ENCODE measurements around the gene GBF1. TPM values are rescaled to one million over a fixed set of nuclear protein-coding genes. Genes with fewer than 3 reads are reported as not detected.
"Not testable (repeated sequence)": the region's sequence is repeated elsewhere in the genome, so short reads cannot be mapped to it uniquely, and the experiment has no call there.

Gene GBF1
- polyA plus RNA-seq, 1 donor: 46.4 TPM

DNA sequence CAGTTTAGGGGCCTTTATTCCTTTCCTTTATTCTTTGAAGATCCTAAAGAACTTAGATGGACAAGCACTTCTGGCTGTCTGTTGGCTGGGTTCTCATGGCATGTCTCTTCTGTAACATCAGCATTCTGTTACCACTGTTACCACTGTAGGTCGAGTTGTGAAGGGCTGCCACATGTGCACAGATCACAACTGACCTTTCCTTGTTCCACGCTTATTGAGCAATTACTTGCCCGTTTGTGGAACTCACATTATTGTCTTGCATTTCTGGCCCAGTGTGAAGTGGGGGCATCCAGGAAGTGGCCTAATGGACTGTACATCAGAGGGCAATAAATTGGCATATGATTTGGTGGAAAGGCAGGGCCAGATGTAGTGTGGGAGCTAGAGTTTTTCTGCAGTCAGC lies 23.7 kb downstream of the GBF1 start:
- no peak for DNase-seq (ENCODE audit: low read depth)

DNA sequence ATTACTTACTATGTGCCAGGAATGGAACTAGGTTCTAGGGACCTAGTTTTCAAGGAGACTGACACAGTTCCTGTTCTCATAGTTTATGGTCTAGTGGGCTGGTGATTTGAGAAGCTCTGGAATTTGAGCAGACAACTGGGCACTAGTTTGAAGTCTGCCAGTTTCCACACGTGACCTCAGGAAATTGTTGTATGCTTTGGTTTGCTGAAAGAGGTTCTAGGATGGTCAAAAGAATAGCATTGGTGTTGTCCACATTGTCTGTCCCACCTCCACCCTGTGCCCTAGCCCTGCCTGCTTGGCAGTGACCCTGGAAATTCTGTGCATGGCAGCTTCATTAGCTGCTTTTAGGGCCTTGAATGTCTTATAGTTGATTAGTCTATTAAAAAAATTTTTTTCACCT lies 28.7 kb downstream of the GBF1 start:
- no peak for DNase-seq (ENCODE audit: low read depth)

- DNase-seq (ENCODE audit: low read depth): no peak
Measured at GRCh38 chr10:102275343-102275742, 30.0 kb downstream of the GBF1 start.

DNA sequence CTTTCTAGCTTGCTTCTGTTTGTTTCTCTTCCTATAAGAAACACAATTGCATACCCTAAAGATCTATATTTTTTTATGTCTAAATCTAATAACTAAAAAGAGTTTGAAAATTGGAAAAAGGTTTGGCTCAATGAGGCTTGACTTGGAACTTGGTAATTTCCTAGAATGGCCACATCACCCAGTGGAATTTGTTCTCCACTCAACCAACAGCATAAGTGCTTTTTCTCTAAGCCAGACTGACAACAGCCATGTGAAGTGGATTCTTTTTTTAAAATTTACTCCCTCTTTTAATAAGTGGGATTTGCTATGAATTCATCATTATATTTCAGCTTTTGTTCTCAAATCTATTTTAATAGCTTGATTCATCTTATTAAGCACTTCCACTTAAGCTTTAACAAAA lies 33.8 kb downstream of the GBF1 start:
- DNase-seq (ENCODE audit: low read depth): no peak

DNA sequence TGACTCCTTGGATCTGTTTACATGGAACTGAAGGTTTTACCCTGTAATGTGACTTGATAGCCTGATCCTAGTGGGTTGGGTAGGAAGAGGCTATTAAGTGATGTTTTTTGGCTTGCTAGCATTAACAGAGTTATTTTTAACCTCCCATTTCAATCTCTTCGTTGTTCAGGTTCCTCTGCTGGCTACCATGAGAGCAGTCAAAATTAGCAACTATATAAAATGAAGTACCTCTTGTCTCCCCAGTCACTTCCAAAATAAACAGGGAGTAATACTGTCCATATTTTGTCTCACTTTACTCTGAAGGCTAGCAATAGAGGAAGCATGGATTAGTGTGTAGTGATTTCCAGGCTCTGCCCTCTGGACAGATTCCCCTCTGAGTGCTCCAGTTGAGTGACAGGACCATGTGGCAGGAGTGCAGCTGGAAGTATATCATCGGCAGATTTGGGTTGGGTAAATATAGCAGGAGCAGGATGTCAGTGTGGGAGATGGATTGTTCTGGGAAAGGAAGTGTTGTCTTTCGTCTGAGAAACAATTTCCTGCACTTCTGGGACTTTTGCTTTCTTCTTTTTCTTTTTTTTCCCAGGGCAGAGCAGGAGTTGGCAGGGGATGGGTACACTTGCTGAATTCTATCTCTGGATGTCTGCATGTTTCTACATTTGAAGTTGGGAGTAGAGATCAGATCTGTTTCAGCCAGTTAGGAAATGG lies 35.2 kb downstream of the GBF1 start:
- no peak for DNase-seq (ENCODE audit: low read depth)

DNA sequence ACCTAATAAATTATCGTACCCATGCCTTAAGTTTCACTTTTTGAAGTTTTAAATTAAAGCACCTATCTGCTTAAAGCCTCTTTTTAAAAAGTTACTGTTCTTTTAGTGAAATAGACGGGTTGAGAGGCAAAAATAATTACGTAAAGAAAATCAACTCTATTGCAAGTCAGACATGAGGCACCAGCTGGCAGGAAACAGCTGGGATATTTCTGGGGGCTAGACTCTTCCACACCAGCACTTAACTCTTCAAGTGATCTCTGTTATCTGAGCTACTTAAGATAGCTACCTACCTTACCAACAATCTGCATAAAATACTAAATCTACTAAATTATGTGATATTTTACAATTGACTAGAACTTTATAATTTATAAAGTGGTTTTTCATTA lies 35.8 kb downstream of the GBF1 start:
- DNase-seq (ENCODE audit: low read depth): no peak

DNA sequence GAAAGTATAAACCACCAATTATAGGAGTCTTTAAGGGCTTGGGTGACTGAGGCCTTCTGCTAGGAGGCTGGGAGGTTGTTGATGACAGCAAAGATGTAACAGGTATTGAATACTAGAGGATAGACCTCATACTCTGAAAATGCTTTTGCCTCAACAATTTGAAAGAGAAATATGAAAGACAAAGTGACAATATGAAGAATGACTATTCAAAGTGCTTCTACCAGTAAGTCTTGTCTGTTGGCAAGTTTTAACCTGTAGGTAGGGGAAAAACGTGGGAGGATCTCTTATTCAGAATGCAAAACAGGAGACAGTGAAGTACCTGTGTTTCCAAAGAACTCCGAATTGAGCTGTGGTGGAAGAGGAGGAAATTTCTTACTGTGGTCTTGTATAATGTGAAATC lies 38.2 kb downstream of the GBF1 start:
- no peak for DNase-seq (ENCODE audit: low read depth)

DNA sequence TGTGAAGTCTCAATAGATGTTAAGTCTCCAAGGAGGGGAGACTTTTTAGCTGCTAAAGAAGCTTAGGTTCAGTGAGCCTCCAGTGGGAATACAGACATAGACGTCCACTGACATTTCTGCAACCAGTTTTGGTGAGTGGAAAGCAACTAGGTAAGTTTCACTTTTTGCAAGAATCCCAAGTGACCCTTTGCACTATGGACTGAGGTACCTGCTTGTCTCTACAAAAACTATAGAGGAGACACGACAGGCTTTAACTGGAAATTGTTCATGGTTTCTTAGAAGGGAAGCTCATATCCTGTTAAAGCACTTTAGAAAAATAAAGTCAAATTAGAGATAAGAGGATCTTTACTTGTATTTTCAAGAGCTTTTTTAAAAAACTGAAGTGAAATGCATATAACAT lies 38.6 kb downstream of the GBF1 start:
- DNase-seq (ENCODE audit: low read depth): no peak

DNA sequence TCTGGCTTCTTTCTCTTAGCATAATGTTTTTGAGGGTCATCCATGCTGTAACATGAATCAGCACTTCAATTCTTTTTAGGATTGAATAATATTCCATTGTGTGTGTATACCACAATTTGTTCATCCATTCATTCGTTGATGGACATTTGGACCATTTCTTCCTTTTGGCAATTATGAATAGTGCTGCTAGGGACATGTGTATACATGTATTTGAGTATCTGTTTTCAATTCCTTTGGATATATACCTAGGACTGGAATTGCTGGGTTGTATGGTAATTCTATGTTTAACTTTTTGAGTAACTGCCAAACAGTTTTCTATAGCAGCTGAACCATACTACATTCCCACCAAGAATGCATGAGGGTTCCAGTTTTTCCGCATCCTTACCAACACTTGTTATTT lies 39.2 kb downstream of the GBF1 start:
- DNase-seq (ENCODE audit: low read depth): no peak

DNA sequence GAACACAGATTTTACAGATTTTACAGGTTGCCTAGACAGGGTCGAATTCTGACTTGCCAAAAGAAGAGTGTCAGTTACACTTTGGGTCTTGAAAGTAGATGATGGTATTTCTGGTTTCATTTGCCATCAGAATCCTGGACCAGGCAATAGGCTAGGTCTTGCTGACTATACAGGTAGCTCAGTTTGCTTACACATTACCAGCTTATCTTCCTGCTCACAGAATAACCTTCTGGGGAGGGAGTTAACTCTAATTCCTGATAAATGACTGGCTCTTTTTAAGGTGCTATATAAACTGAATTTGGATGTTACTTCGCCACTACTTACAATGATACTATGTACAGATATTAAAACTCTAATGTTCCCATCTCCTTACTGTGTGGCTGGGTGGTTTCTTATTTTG lies 39.8 kb downstream of the GBF1 start:
- DNase-seq (ENCODE audit: low read depth): no peak

- no peak for DNase-seq (ENCODE audit: low read depth)
Measured at GRCh38 chr10:102286216-102286615, 40.9 kb downstream of the GBF1 start.

DNA sequence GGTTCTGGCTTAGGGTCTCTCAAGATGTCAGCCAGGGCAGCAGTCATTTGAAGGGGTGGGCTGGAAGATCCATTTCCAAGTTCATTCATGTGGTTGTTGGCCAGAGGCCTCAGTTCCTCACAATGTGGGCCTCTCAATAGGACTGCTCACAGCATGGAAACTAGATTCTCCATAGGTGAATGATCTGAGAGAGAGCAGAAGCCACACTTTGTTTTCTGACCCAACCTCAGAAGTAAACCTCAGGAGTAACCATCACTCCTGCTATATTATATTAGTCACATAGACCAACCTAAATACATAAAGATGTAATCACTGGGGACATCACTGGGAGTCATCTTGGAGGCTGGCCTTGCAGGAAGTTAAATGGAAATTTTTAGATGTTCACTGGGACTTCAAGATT lies 42.2 kb downstream of the GBF1 start:
- DNase-seq (ENCODE audit: low read depth): no peak

DNA sequence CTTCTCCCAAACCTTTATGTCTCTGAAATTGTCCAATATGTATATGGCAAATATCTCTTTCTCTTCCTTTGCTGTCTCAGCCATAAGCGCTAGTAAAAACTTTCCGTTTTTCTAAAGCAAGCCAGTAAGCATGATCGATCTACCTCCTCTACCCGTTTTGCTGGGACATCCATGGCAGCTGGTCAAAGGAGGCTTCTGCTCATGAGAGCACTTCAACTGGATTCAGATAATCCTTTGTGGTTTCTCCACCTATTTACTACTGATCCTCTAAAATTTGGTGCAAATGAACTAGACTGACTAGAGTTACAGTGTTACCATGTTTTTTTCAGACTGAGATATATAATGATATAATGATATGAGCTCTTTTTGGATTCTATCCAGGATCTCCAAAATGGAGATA lies 42.7 kb downstream of the GBF1 start:
- no peak for DNase-seq (ENCODE audit: low read depth)

DNA sequence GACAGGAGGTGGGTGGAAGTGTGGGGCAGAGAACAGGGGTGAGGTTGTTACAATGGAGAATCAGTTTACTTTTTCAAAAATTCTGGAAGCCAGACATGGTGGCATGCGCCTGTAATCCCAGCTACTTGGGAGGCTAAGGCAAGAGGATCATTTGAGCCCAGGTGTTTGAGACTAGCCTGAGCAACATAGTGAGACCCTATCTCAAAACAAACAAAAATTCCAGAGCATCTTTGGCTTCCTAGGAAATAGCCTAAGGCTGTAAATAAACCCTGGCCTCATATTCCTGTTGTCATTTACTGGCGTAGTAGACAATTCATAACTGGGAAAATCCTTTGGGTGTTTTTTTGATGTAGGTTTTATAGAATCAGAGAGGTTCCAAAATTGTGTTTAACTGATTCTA lies 44.0 kb downstream of the GBF1 start:
- DNase-seq (ENCODE audit: low read depth): no peak

- no peak for DNase-seq (ENCODE audit: low read depth)
Measured at GRCh38 chr10:102289840-102290239, 44.5 kb downstream of the GBF1 start.

DNA sequence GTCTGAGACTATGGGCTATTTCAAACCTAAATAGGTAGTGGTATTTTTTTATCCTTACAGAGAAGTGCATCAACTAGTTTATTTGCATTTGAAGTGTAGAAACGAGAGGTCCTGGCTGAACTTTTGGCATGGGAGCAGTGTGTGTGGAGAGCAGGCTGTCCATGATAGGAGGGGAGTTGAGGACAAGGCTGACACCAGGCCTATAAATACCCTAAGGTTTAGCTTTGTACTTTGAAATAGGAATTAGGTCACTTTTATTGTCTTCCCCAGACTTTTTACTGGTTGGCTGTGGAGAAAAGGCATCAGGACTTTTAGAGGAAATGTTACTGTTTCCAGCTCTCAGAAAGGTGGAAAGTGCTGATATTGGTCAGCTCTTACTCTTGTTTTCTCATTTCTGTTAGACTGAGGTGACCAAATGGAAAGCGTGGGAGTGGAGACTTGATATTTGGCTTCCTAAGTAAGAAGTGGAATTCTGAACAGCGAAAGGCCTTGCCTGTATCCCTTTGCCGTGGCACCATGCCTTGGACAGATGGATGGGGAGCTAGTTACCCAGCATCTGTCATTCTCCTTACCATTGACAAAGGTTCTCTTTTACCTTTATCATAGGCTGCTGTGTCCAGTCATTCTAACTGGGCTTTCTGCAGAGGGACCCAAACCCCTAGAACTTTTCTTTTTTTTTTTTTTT lies 46.0 kb downstream of the GBF1 start:
- no peak for DNase-seq (ENCODE audit: low read depth)

DNA sequence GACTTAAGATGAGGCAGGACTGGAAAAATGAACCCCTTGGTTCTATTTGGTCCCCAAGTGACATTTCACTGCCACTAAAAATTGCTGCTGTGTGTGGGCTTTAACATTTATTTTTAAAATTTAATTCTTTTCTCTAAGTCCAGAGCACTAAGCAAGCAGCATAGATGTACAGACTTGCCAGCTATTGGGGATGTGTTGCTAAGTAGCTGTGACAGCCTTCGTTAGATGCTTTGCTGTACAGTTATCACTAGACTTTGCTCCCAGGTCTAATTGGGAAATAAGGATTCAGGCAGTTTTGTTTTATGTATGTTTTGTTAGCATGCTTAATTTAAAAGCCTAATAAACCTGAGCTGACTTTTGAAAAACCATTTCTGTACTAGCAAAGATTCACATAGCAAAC lies 51.8 kb downstream of the GBF1 start:
- no peak for DNase-seq (ENCODE audit: low read depth)

GRCh38 chr10:102298899-102299298 lies 53.6 kb downstream of the GBF1 start:
- no peak for DNase-seq (ENCODE audit: low read depth)

DNA sequence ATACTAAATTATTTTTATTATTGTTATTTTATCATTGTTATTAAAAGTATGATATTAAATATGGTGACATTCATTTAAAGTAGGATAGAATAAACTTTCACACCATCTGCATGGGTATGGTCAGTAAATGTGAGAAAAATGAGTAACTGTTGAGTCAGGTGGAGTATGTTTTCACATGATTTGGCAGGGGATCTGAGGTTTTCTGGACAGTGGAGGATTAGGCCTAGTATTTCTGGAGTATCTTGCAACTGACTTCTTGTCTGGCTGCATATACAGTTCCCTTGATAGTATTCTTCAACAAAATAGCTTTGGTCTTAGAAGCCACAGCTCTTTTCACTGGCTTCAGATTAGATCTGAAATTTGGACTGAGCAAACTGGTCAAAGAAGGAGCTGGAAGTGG lies 54.5 kb downstream of the GBF1 start:
- no peak for DNase-seq (ENCODE audit: low read depth)

DNA sequence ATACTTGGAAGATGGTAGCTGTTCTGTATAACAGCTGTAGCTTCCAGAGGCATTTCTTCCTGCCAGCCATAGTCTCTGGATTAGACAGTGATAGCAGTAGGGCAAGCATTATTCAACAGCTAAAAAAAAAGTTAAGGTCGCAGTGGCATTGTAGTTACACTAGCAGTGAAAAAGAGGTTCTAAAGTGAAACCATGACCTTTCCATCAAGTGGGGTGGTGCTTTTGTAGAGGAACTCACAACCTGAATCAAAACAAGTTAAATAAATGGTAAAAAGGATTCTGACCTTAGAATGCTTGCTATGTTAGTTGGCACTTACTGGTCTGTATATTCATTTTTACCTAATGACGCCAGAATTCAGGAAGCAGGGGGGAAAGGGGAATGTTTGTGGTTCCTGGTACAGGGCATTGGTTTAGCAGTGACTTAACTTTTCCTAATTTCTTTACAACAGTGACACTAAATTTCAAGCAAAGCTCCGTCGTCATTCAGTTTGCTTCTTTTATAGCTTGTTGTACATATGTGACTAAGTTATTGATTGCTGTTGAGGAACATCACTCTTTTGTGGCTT lies 55.0 kb downstream of the GBF1 start:
- DNase-seq (ENCODE audit: low read depth): no peak

DNA sequence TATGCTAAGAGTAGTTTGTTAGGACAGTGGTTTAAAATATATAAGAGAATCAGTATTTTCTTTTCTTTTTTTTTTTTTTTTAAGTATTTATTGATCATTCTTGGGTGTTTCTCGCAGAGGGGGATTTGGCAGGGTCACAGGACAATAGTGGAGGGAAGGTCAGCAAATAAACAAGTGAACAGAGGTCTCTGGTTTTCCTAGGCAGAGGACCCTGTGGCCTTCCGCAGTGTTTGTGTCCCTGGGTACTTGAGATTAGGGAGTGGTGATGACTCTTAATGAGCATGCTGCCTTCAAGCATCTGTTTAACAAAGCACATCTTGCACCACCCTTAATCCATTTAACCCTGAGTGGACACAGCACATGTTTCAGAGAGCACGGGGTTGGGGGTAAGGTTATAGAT lies 55.6 kb downstream of the GBF1 start:
- DNase-seq (ENCODE audit: low read depth): not testable (repeated sequence)

DNA sequence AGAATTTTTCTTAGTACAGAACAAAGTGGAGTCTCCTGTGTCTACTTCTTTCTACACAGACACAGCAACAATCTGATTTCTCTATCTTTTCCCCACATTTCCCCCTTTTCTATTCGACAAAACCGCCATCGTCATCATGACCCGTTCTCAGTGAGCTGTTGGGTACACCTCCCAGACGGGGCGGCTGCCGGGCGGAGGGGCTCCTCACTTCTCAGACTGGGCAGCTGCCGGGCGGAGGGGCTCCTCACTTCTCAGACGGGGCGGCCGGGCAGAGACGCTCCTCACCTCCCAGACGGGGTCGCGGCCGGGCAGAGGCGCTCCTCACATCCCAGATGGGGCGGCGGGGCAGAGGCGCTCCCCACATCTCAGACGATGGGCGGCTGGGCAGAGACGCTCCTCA lies 56.0 kb downstream of the GBF1 start:
- not testable (repeated sequence) for DNase-seq (ENCODE audit: low read depth)

DNA sequence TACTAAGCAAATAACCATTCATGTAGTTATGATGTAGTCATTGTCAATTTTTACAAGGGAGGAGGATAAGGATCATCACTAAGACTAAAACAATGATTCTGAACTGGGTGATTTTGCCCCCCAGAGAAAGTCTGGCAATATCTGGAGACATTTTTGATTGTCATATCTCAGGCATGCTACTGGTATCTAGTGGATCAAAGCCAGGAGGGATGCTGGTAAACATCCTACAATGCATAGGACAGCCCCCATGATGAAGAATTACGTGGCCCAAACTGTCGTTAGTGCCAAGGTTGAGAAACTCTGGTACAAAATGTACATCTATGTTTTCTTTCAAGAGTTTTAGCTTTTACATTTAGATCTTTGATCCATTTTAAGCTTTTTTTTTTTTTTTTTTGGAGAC lies 57.3 kb downstream of the GBF1 start:
- DNase-seq (ENCODE audit: low read depth): no peak

DNA sequence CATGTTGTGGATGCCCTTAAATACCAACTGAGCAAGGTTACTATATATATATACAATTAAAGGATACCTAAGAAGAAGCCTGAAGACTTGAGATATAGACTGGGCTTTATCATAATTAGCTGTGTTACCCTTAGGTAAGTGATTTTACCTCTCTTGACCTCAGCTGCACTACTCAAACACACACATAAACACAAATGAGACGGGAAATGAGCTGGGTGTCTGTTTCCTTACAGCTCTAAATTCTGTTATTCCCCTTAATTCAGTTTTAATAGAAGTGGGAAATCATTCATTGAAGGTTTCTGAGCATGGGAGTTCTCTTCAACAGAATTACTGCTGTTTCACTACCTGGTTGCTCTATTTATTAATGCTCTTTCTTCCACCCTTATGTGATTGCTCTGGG lies 60.7 kb downstream of the GBF1 start:
- no peak for DNase-seq (ENCODE audit: low read depth)
